Peyer's patch (tissue), 4 donors: ENCODE results near the gene ALDH1L2. TPM values are rescaled to one million over a fixed set of nuclear protein-coding genes. Genes with fewer than 3 reads are reported as not detected.

Source experiments
- DNase-seq, 3 donors: peaks; one replicate each; pipeline ENCODE4 v3.0.0-alpha.2; 2017 to 2019
- H3K27ac ChIP-seq, 4 donors: fragments of 200-600 bp; sonication (generic); one replicate each; pipeline ENCODE4 v1.5.1; 2016 to 2019
- H3K27me3 ChIP-seq, 2 donors: fragments of 200-600 bp; sonication (generic); one replicate each; pipeline ENCODE4 v1.5.1; 2019
- H3K36me3 ChIP-seq, 3 donors: fragments of 200-600 bp; sonication (generic); one replicate each; pipeline ENCODE4 v1.5.1; 2016 to 2019
- H3K4me1 ChIP-seq, 4 donors: fragments of 200-600 bp; sonication (generic); one replicate each; pipeline ENCODE4 v1.5.1; 2016 to 2019
- H3K4me3 ChIP-seq, 4 donors: fragments of 200-600 bp; sonication (generic); 1 replicate in 3 of 4; 2 replicates in 1 of 4; pipeline ENCODE4 v1.5.1; 2016 to 2019; ENCODE audit warnings: mild to moderate bottlenecking in 1 of 4
- H3K9me3 ChIP-seq, 4 donors: fragments of 200-600 bp; sonication (generic); one replicate each; pipeline ENCODE4 v1.5.1; 2016 to 2019; ENCODE audit warnings: mild to moderate bottlenecking in 1 of 4
- POLR2A ChIP-seq, 2 donors: fragments of 450-650 bp; IDR thresholded peaks; one replicate each; pipeline ENCODE4 v1.5.1; 2017; ENCODE audit warnings: antibody characterized with exemption in 2 of 2, mild to moderate bottlenecking in 2 of 2, moderate library complexity in 2 of 2
- total RNA-seq, 4 donors: library from RNA; depleted of rRNA; stranded (reverse); fragments of >200 nt; gene quantifications; one replicate each; pipeline ENCODE4 v1.1.0, GENCODE V29; 2016
- TF ChIP-seq, protein P1 (sequence below), 6 experiments: fragments of 450-650 bp in 4 of 6; fragments of 200-600 bp in 2 of 6; sonication (generic) in 1 of 6; IDR thresholded peaks; one replicate each; pipeline ENCODE4 v1.5.1; 2017 to 2019; ENCODE audit warnings: antibody characterized with exemption in 6 of 6, mild to moderate bottlenecking in 3 of 6, moderate library complexity in 1 of 6

Gene ALDH1L2
- total RNA-seq, 4 donors from 2014 or later = 0.70 to 5.8 (median 4.0) TPM

DNA sequence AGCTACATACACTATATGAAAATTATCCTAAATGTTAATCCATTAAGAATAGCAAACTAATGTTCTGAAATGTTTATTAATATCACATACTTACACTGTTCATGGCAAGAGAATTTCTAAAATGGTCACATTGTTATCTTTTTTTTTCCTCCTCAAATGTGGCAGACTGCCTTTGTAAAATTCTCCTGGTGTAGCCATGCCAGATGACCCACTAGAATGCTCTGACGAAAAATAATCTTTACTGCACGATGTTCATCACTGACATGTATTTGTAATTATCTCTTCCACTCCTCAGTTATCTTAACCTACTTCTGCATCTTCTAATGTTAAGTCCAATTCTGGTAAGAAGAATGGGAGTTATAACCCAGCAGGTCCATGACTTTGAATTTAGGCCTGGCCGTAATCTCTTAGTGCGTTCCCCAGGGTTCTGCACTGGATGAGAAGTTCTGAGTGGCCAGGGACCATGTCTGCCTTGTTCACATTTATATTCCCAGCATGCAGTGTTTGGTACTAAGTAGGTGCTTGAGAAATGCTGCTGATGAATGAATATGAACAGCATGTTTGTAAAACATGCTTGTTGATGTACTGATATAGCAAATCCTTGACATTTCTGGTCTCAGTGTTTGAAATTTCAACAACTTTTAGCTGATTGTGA is 51.4 kb downstream of the ALDH1L2 start:
- DNase-seq = no peak
- Histone ChIP-seq H3K36me3 (no peaks in the 10 kb centered on the region), H3K27me3 (no peaks in the 10 kb centered on the region), H3K4me3 (no peak overlapping the region), H3K27ac (no peak overlapping the region), H3K4me1 (peaks cover 0 to 3% (median 0%) of the 10 kb centered on the region in 4 donors), H3K9me3 (no peaks in the 10 kb centered on the region)
- TF ChIP-seq POLR2A (IDR thresholded peaks at IDR 0.05) = no peak
- TF ChIP-seq, protein P1, sequence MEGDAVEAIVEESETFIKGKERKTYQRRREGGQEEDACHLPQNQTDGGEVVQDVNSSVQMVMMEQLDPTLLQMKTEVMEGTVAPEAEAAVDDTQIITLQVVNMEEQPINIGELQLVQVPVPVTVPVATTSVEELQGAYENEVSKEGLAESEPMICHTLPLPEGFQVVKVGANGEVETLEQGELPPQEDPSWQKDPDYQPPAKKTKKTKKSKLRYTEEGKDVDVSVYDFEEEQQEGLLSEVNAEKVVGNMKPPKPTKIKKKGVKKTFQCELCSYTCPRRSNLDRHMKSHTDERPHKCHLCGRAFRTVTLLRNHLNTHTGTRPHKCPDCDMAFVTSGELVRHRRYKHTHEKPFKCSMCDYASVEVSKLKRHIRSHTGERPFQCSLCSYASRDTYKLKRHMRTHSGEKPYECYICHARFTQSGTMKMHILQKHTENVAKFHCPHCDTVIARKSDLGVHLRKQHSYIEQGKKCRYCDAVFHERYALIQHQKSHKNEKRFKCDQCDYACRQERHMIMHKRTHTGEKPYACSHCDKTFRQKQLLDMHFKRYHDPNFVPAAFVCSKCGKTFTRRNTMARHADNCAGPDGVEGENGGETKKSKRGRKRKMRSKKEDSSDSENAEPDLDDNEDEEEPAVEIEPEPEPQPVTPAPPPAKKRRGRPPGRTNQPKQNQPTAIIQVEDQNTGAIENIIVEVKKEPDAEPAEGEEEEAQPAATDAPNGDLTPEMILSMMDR (IDR thresholded peaks at IDR 0.05) = no peak

DNA sequence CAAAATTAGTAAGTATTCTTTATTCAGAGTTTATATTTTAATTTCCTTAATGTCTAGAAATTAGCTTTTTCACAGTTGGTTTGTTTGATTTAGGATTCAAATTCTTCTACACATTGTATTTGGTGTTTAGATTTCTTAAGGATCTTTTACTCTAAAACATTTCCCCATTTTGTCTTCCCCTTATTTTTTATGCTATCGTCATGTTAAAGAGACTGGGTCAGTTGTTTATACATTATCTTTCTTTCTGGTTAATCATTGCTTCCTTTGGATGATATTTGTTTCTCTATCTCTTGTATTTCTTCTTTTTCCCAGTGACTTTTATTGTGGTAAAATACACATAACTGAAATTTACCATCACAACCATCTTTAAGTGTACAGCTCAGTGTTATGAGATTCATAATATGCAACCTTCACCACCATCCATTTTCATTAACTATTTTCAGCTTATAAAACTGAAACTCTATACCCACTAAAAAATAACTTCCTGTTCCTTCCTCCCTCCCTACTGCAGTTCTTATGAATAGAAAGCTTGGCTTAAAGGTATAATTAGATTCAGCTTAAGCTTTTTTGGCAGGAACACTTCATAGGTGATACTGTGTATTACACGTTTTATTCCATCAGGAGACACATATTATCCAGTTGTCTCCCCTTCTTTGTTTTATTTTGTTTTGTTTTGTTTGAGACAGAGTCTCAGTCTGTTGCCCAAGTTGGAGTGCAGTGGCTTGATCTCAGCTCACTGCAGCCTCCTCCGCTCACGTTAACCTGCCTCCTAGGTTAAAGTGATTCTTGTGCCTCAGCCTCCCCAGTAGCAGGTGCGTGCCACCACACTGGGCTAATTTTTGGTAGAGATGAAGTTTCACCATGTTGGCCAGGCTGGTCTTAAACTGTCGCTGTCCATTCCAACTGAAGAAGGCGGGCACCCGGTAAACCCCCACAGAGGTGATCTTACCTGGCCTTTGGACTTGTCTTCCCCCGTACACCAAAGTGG is 53.1 kb downstream of the ALDH1L2 start:
- no peaks in the 10 kb centered on the region for H3K36me3 ChIP-seq
- no peaks in the 10 kb centered on the region for H3K27me3 ChIP-seq
- no peak overlapping the region for H3K4me3 ChIP-seq
- H3K4me1 ChIP-seq = peaks cover 0 to 3% (median 0%) of the 10 kb centered on the region in 4 donors
- TF ChIP-seq, protein P1 (IDR thresholded peaks at IDR 0.05) = no peak
- TF ChIP-seq POLR2A (IDR thresholded peaks at IDR 0.05) = no peak
- DNase-seq = no peak
- H3K27ac ChIP-seq = no peak overlapping the region
- no peaks in the 10 kb centered on the region for H3K9me3 ChIP-seq

DNA sequence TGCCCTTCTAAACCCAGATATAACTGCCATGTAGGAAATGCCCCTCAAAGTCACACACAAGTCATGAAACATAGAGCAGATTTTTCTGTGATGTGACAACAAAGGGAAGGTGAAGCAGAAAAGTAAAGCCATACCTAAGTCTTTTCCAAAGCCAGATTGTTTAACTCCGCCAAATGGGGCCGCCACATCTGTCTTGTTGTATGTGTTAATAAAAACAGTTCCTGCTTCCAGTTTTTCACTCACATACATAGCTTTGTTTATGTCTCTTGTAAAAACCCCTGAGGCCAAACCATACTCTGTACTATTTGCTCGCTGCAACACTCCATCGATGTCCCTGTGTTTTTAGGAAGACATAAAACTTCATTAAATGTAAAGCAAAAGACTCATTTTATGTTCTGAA is 57.8 kb downstream of the ALDH1L2 start:
- no peak for DNase-seq
- Histone ChIP-seq H3K36me3 (no peaks in the 10 kb centered on the region), H3K27ac (no peak overlapping the region), H3K27me3 (no peaks in the 10 kb centered on the region), H3K4me3 (no peak overlapping the region), H3K4me1 (peaks cover 0 to 3% (median 0%) of the 10 kb centered on the region in 4 donors), H3K9me3 (no peaks in the 10 kb centered on the region)
- TF ChIP-seq, protein P1 (IDR thresholded peaks at IDR 0.05) = no peak
- TF ChIP-seq POLR2A (IDR thresholded peaks at IDR 0.05) = no peak

DNA sequence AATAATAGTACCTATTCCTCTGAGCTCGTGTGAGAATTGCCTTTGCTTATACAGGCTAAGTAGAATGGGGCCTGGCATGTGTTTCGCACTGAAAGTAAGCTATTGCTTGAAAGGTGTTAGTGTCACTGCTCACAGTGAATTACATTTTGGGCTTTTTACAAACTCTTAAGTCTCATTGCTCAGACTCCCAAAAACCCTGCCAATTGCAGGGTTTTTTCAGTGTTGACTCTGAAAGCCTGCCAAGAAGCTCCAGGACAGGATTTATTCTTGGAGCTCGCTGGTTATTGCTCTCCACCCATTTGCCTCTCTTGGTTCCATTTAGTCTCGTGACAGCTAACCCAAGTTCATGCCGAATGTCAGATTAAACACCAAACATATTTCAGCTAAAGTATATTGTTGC is 58.4 kb downstream of the ALDH1L2 start:
- no peak for DNase-seq
- no peak overlapping the region for H3K4me3 ChIP-seq
- TF ChIP-seq, protein P1 (IDR thresholded peaks at IDR 0.05) = no peak
- TF ChIP-seq POLR2A (IDR thresholded peaks at IDR 0.05) = no peak
- no peaks in the 10 kb centered on the region for H3K4me1 ChIP-seq
- H3K36me3 ChIP-seq = no peaks in the 10 kb centered on the region
- H3K9me3 ChIP-seq = no peaks in the 10 kb centered on the region
- H3K27me3 ChIP-seq = no peaks in the 10 kb centered on the region
- peak overlapping the region in 1 of 4 donors; percentile 24 for H3K27ac ChIP-seq

DNA sequence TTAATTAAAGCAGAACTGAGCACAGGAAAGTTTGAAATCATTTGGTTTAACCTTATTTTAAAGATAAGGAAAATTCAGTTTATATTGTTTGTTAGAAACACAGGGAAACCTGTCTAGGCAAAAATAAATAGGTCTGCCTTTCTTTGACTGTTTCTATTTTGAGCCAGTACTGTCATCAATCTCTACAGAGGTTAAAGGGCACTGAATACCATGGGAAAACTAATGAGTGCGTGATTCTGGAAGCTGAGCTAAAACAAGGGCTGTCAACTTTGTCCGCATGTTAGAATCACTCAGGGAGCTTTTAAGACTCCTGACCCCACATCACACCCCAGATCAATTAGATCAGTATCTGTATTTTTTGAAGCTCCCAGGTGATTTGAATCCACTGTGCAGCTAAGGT is 59.3 kb downstream of the ALDH1L2 start:
- peak overlapping the region in 1 of 4 donors; percentile 24 for H3K27ac ChIP-seq
- H3K9me3 ChIP-seq = no peaks in the 10 kb centered on the region
- TF ChIP-seq POLR2A (IDR thresholded peaks at IDR 0.05) = no peak
- TF ChIP-seq, protein P1 (IDR thresholded peaks at IDR 0.05) = no peak
- no peaks in the 10 kb centered on the region for H3K4me1 ChIP-seq
- no peak overlapping the region for H3K4me3 ChIP-seq
- no peaks in the 10 kb centered on the region for H3K36me3 ChIP-seq
- H3K27me3 ChIP-seq = no peaks in the 10 kb centered on the region
- DNase-seq = no peak
